GM12873 (cell line): ENCODE data around the gene HEPHL1.

Experiments
- TF ChIP-seq, protein P1 (sequence below): IDR thresholded peaks from 2 replicates; pipeline ENCODE4 v1.5.1; 2012; ENCODE audit warnings: low read depth, mild to moderate bottlenecking, moderate library complexity, low read length, control low read depth; ENCODE audit not compliant: insufficient read depth; ENCODE audit errors: missing control alignments

HEPHL1 gene

DNA sequence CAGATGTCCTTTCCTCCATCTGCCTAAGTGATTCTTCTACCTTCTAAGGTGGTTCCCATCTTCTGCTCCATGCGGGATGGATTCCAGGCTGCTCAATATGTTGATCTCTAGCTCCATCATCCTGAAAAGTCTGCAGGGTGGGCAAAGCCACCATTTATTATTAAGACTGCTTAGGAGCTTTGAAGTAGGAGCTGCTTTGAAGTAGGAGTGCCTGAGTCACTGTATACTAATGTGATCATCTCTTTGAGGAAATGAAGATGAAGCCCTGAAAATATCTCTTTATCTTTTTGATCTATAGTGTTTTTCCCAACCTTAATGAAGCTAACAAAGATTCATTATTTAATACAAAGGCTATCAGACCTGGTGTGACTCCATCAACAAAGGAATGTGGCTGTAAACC lies 13.1 kb downstream of the HEPHL1 start:
- TF ChIP-seq, protein P1, sequence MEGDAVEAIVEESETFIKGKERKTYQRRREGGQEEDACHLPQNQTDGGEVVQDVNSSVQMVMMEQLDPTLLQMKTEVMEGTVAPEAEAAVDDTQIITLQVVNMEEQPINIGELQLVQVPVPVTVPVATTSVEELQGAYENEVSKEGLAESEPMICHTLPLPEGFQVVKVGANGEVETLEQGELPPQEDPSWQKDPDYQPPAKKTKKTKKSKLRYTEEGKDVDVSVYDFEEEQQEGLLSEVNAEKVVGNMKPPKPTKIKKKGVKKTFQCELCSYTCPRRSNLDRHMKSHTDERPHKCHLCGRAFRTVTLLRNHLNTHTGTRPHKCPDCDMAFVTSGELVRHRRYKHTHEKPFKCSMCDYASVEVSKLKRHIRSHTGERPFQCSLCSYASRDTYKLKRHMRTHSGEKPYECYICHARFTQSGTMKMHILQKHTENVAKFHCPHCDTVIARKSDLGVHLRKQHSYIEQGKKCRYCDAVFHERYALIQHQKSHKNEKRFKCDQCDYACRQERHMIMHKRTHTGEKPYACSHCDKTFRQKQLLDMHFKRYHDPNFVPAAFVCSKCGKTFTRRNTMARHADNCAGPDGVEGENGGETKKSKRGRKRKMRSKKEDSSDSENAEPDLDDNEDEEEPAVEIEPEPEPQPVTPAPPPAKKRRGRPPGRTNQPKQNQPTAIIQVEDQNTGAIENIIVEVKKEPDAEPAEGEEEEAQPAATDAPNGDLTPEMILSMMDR = no peak

DNA sequence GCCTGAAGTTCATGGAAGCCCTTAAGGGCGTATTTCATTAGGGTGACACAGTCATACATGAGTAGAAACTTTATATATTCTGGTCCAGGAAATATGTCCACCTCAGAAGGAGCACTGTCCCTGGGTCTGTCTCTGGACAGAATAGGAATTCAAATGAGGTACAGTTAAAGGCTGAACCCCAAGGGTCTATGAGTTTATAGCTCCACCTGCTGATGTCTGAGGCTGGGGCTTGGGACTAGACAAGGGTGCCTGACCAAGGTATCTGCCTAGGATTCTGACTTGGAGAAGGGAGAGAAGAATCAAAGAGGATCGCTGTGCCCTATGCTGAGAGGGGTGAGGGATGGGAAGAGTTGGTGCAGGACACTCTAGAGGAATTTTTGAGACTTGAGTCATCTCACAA lies 14.9 kb downstream of the HEPHL1 start:
- TF ChIP-seq, protein P1 = no peak

DNA sequence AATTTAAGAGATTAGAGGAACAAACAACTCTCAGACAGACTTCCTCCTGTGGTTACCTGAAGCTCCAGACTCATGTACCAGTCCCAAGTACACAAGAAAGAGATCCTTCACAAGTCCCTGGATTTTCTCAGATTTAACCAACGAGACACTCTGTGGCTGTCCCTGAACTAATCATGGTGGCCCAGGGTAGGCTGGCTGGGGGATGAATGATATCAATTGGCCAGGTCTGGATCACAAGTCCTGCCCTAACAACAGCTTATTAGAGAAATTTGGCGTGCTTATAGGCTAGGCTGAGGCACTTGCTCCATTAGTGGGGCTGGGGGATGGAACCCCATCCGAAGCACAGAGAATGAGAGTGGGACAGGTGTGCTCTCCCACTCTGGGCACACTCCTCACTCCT lies 22.1 kb downstream of the HEPHL1 start:
- TF ChIP-seq, protein P1 = no peak

DNA sequence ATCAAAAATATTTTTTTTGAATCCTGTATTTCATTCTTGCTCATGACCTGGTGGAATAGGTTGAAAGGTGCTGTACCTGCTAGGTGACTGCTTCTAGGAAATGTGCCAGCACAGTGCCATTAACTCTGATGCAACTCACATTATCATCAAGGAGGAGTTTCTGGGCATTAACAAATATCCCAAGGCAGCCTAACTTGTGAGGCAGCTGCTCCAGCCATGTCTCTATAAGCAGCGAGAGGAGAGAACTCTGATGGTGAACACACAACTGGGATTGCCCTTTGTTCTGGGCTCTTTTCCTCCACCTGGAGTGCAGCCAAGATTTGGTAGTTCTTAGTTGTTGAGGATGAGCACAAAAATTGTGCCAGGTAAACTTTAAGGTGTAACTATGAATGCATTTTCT lies 25.6 kb downstream of the HEPHL1 start:
- TF ChIP-seq, protein P1 = no peak

DNA sequence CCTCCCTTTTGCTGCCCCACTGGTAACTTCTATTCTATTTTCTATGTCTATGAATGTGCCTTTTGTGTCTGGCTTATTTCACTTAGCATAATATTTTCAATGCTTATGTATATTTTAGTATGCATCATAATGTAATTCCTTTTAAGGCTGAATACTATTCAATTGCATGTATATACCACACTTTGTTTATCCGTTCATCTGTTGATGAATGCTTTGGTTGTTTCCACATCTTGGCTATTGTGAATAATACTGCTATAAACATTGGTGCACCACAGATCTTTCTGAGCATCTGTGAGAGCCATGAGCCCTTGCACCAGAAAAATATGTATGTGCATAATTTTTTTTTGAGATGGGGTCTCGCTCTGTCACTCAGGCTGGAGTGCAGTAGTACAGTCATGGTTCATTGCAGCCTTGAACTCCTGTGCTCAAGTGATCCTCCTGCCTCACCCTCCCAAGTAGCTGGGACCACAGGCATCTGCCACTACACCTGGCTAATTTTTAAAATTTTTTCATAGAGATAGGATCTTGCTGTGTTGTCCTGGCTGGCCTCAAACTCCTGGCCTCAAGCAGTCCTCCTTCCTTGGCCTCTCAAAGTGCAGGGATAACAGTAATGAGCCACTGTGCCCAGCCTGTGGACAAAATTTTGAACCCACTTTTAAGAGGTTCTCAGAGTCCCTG lies 27.0 kb downstream of the HEPHL1 start:
- TF ChIP-seq, protein P1 = no peak

DNA sequence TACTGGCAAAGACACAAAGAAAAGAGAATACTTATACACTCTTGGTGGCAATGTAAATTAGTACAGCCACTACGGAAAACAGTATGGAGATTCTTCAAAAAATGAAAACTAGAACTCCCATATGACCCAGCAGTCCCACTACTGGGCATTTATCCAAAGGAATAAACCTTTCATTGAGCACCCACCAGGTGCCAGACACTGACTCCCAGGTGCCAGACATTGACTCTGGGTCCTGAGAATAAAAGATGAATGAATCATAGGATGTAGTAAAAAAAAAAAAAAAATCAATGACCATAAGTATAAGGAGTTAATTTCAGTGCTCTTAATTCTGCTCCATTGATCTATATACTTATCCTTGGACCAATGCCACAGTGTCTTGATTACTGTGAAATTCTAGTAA lies 28.2 kb downstream of the HEPHL1 start:
- TF ChIP-seq, protein P1 = no peak

DNA sequence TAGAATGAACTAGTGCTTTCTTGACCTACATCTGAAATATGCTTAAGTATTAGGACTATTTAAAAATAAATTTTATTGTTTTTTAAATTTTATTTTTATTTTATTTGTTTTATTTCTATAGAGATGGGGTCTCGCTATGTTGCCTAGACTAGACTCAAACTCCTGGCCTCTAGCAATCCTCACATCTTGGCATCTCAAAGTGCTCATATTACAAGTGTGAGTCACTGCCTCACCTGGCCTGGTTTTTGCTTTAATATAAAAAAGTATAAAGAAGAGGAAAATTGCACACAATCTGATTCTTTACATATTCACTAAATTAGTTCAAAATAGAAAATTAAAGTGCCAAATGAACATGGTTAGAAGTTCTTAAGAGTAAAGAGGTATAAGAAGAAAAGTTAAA lies 37.5 kb downstream of the HEPHL1 start:
- TF ChIP-seq, protein P1 = no peak
